GM12878 (cell line): ENCODE data around the gene GOSR1. TPM values are rescaled to one million over a fixed set of nuclear protein-coding genes. Genes with fewer than 3 reads are reported as not detected.
"Not testable (repeated sequence)": the region's sequence is repeated elsewhere in the genome, so short reads cannot be mapped to it uniquely, and the experiment has no call there.

Experiments
- ATAC-seq: fragments of 200-7000 bp; cut with Tn5 transposase; 3 replicates; pipeline ENCODE4 v1.9.1; 2020; ENCODE audit warnings: mild to moderate bottlenecking, moderate library complexity
- BruUV-seq: library from RNA; stranded (reverse); fragments of 400-500 nt; replicated peaks from 2 replicates; lab custom pipeline; 2021; lab: Mats Ljungman, UMichigan
- CTCF ChIA-PET: fragments of 300-600 bp; sonication (Branson Sonifier 250); formaldehyde crosslinking; extraction: SDS; loops from one replicate; lab custom pipeline; 2021; ENCODE audit warnings: inconsistent platforms; lab: Yijun Ruan, JAX
- POLR2A ChIA-PET: fragments of 350-600 bp; formaldehyde crosslinking; extraction: SDS; loops from one replicate; lab custom pipeline; 2021; ENCODE audit warnings: inconsistent platforms; lab: Charles Lee
- RAD21 ChIA-PET: fragments of 300-600 bp; sonication (Branson Sonifier 250); formaldehyde crosslinking; loops from one replicate; lab custom pipeline; 2023; ENCODE audit warnings: antibody characterized with exemption; ENCODE audit not compliant: unreplicated experiment; lab: Charles Lee
- SMC1A ChIA-PET: fragments of 300-600 bp; sonication (Branson Sonifier 250); formaldehyde crosslinking; loops from one replicate; lab custom pipeline; 2023; ENCODE audit not compliant: unreplicated experiment, uncharacterized antibody; lab: Charles Lee
- DNase-seq: peaks from one replicate; pipeline ENCODE4 v3.0.0-alpha.2; 2011; ENCODE audit warnings: low read depth, low spot score
- FAIRE-seq: peaks from 3 replicates; lab custom pipeline; 2011; peaks lifted over from hg19 to GRCh38; lab: Jason Lieb, UNC
- H2AFZ ChIP-seq: 2 replicates; pipeline ENCODE4 v1.6.0; 2011; ENCODE audit warnings: low read depth, low read length, control low read depth; ENCODE audit not compliant: control insufficient read depth
- H3K27ac ChIP-seq: 2 replicates; pipeline ENCODE4 v1.5.1; 2011; ENCODE audit warnings: control low read depth; ENCODE audit not compliant: control insufficient read depth, insufficient read depth
- H3K27me3 ChIP-seq, 2 experiments: replicated peaks in 1 of 2; 2 replicates each; pipeline versions ENCODE4 v1.6.0 to v1.6.1; 2011; ENCODE audit warnings: low read length in 1 of 2; ENCODE audit not compliant: control insufficient read depth in 2 of 2, insufficient read depth in 2 of 2
- H3K36me3 ChIP-seq, 2 experiments: 2 replicates each; pipeline ENCODE4 v1.5.1; 2011; ENCODE audit warnings: low read length in 1 of 2; ENCODE audit not compliant: control insufficient read depth in 2 of 2, insufficient read depth in 2 of 2
- H3K4me1 ChIP-seq: 2 replicates; pipeline ENCODE4 v1.6.1; 2011; ENCODE audit warnings: mild to moderate bottlenecking, low read length, moderate library complexity, mixed read lengths; ENCODE audit not compliant: control insufficient read depth, insufficient read depth
- H3K4me2 ChIP-seq: 2 replicates; pipeline ENCODE4 v1.6.0; 2011; ENCODE audit warnings: control low read depth; ENCODE audit not compliant: control insufficient read depth, insufficient read depth
- H3K4me3 ChIP-seq: fragments of 200-600 bp; sonication (generic); 2 replicates; pipeline ENCODE4 v1.5.1; 2016
- H3K79me2 ChIP-seq: 2 replicates; pipeline ENCODE4 v1.6.0; 2011; ENCODE audit warnings: low read length; ENCODE audit not compliant: control insufficient read depth, insufficient read depth
- H3K9ac ChIP-seq: 2 replicates; pipeline ENCODE4 v1.8.0; 2011; ENCODE audit warnings: low read length, control low read depth, mixed read lengths; ENCODE audit not compliant: control insufficient read depth, insufficient read depth
- H3K9me3 ChIP-seq: replicated peaks from 3 replicates; pipeline ENCODE4 v1.5.1; 2011; ENCODE audit warnings: mild to moderate bottlenecking, low read length; ENCODE audit not compliant: control insufficient read depth, insufficient read depth
- H4K20me1 ChIP-seq: 2 replicates; pipeline ENCODE4 v1.6.0; 2011; ENCODE audit not compliant: control insufficient read depth, insufficient read depth
- NR2C2 ChIP-seq: IDR thresholded peaks from 2 replicates; pipeline ENCODE4 v1.6.1; 2011; ENCODE audit warnings: borderline replicate concordance, low read depth; ENCODE audit not compliant: control insufficient read depth, insufficient read length
- PML ChIP-seq: IDR thresholded peaks from 2 replicates; pipeline ENCODE4 v1.6.1; 2012; ENCODE audit warnings: low read length, inconsistent platforms
- POLR2AphosphoS2 ChIP-seq: IDR thresholded peaks from 2 replicates; pipeline ENCODE4 v1.6.1; 2011; ENCODE audit warnings: low read depth, mild to moderate bottlenecking, low read length, improper control_type of control experiment, moderate library complexity
- RELA ChIP-seq: fragments of 450-650 bp; IDR thresholded peaks from 2 replicates; pipeline ENCODE4 v1.8.0; 2014; ENCODE audit warnings: borderline replicate concordance; ENCODE audit not compliant: partially characterized antibody
- STAT3 ChIP-seq: IDR thresholded peaks from 2 replicates; pipeline ENCODE4 v1.6.1; 2011; ENCODE audit warnings: low read depth, low read length, improper control_type of control experiment
- ZNF207 ChIP-seq: fragments of 450-650 bp; IDR thresholded peaks from 2 replicates; pipeline ENCODE4 v1.6.1; 2014; ENCODE audit warnings: antibody characterized with exemption, mild to moderate bottlenecking, borderline replicate concordance
- ZNF622 ChIP-seq: fragments of 450-650 bp; IDR thresholded peaks from 2 replicates; pipeline ENCODE4 v1.6.1; 2017; ENCODE audit warnings: mild to moderate bottlenecking, inconsistent platforms
- WGBS: methylation state at CpG from one replicate; pipeline ENCODE4 v1.1.6; 2016; ENCODE audit warnings: low lambda C conversion rate; ENCODE audit not compliant: insufficient replicate concordance, insufficient coverage; ENCODE audit errors: missing lambda C conversion rate; 5-methylcytosine and 5-hydroxymethylcytosine counted together
- in situ Hi-C: fragments of 300-500 bp; cut with MboI; formaldehyde crosslinking; loops from 9 replicates; pipeline ENCODE4 v1.14.3; 2018; ENCODE audit warnings: mixed read lengths
- intact Hi-C: fragments of 100-400 bp; cut with micrococcal nuclease; formaldehyde crosslinking; loops from one replicate; pipeline ENCODE4 v1.14.2; 2022; ENCODE audit not compliant: unreplicated experiment
- polyA plus RNA-seq, 11 experiments: library from polyadenylated mRNA; depleted of rRNA in 4 of 11; unstranded in 6 of 11; stranded (reverse) in 5 of 11; fragments of >200 nt; fragmentation: Nextera tagmentation in 4 of 11; fragmentation: Illumina TruSeq in 1 of 11; extraction: Ambion mirVana in 4 of 11; extraction: Trizol in 1 of 11; gene quantifications; 1 replicate in 1 of 11; 2 replicates in 10 of 11; pipeline versions ENCODE4 v1.2.1 to v1.2.3, GENCODE V29; 2011 to 2016; ENCODE audit warnings: inconsistent platforms in 2 of 11, missing spikeins in 2 of 11, low read depth in 1 of 11
- total RNA-seq, 4 experiments: library from RNA; depleted of rRNA in 3 of 4; stranded (reverse); fragments of >200 nt in 3 of 4; fragmentation: Illumina TruSeq in 1 of 4; extraction: Trizol in 1 of 4; gene quantifications; 2 replicates each; pipeline versions ENCODE4 v1.2.1 to v1.2.3, GENCODE V29; 2013 to 2021
- TF ChIP-seq, protein P1 (sequence below): IDR thresholded peaks from 2 replicates; pipeline ENCODE4 v1.6.1; 2012; ENCODE audit warnings: low read depth, low read length, improper control_type of control experiment
- TF ChIP-seq, protein P2 (sequence below): fragments of 450-650 bp; formaldehyde crosslinking; IDR thresholded peaks from 2 replicates; pipeline ENCODE4 v1.4.0; 2020; ENCODE audit warnings: mild to moderate bottlenecking, moderate library complexity

The GOSR1 gene
- total and polyA plus RNA-seq, 10 of the 15 experiments (the other 5 are each of a cell fraction or from before 2014, with no cell fraction given): 21.4 to 99.3 (median 42.9) TPM

DNA sequence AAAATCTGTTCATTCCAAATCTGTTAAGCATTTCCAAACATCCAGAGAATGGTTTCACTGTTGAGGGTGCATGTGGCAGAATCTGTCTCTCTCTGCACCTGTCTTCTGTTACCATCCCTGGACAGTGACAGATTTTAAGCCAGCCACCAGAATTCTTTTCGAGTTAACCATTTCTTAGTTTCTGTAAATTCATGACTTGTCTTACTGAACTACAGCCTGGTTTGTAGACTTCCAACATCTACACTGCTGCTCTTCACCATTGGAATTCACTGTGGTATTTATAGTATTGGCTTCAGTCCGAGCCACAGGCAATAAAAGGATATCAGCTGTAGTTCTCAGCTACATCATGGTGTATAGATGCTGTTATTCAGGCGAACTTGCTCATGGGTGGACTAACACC is 47.6 kb downstream of the GOSR1 start (continued):
- TF ChIP-seq, protein P1, sequence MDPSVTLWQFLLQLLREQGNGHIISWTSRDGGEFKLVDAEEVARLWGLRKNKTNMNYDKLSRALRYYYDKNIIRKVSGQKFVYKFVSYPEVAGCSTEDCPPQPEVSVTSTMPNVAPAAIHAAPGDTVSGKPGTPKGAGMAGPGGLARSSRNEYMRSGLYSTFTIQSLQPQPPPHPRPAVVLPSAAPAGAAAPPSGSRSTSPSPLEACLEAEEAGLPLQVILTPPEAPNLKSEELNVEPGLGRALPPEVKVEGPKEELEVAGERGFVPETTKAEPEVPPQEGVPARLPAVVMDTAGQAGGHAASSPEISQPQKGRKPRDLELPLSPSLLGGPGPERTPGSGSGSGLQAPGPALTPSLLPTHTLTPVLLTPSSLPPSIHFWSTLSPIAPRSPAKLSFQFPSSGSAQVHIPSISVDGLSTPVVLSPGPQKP: no peak
- TF ChIP-seq ZNF622 (no peak), NR2C2 (no peak)

DNA sequence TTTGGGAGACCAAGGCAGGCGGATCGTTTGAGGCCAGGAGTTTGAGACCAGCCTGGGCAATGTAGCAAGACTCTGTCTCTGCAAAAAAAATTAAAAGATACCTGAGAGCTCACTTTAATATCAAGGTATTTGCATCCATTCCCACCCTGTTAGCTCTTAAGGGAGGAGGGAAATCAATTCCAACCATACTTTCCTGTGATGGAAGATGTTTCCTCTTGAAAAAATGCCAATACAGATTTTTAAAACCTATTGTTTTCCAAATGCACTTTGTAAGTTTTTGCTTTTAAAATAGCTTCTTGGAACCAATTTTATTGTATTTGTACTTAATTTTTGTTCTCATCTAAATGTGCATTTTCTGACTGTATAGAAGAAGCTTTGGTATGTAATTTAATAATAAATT is 49.2 kb downstream of the GOSR1 start:
- in situ Hi-C loops (no loop called here), intact Hi-C loops (no loop called here)
- no peaks in the 10 kb centered on the region for H3K79me2 ChIP-seq
- H3K27ac ChIP-seq: no peak overlapping the region
- no peaks in the 10 kb centered on the region for H3K9me3 ChIP-seq
- ChIA-PET SMC1A (no interaction called here), RAD21 (interaction anchor here (0.9 kb wide), 1 partner anchor 247 kb away, joined by 3 read pairs; no protein-coding TSS in a partner anchor), CTCF (no interaction called here), POLR2A (no interaction called here)
- no TSS peak for BruUV-seq
- H3K4me2 ChIP-seq: no peak overlapping the region
- peaks cover 3% of the 10 kb centered on the region in 2 experiments; a peak in 2 of 4 replicates for H3K36me3 ChIP-seq
- H3K4me3 ChIP-seq: no peak overlapping the region
- H3K27me3 ChIP-seq: no peaks in the 10 kb centered on the region
- FAIRE-seq: no peak
- DNase-seq: no peak
- 100% methylated on average over 2 of the region's 2 CpGs for WGBS
- no peaks in the 10 kb centered on the region for H4K20me1 ChIP-seq
- TF ChIP-seq ZNF207 (no peak), POLR2AphosphoS2 (no peak), STAT3 (no peak), RELA (no peak), PML (no peak)
- TF ChIP-seq, protein P2, sequence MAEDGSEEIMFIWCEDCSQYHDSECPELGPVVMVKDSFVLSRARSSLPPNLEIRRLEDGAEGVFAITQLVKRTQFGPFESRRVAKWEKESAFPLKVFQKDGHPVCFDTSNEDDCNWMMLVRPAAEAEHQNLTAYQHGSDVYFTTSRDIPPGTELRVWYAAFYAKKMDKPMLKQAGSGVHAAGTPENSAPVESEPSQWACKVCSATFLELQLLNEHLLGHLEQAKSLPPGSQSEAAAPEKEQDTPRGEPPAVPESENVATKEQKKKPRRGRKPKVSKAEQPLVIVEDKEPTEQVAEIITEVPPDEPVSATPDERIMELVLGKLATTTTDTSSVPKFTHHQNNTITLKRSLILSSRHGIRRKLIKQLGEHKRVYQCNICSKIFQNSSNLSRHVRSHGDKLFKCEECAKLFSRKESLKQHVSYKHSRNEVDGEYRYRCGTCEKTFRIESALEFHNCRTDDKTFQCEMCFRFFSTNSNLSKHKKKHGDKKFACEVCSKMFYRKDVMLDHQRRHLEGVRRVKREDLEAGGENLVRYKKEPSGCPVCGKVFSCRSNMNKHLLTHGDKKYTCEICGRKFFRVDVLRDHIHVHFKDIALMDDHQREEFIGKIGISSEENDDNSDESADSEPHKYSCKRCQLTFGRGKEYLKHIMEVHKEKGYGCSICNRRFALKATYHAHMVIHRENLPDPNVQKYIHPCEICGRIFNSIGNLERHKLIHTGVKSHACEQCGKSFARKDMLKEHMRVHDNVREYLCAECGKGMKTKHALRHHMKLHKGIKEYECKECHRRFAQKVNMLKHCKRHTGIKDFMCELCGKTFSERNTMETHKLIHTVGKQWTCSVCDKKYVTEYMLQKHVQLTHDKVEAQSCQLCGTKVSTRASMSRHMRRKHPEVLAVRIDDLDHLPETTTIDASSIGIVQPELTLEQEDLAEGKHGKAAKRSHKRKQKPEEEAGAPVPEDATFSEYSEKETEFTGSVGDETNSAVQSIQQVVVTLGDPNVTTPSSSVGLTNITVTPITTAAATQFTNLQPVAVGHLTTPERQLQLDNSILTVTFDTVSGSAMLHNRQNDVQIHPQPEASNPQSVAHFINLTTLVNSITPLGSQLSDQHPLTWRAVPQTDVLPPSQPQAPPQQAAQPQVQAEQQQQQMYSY (CRISPR knock-in tag): no peak
- H3K4me1 ChIP-seq: no peaks in the 10 kb centered on the region
- no peak overlapping the region for H3K9ac ChIP-seq
- no peak for ATAC-seq
- H2AFZ ChIP-seq: no peak overlapping the region

DNA sequence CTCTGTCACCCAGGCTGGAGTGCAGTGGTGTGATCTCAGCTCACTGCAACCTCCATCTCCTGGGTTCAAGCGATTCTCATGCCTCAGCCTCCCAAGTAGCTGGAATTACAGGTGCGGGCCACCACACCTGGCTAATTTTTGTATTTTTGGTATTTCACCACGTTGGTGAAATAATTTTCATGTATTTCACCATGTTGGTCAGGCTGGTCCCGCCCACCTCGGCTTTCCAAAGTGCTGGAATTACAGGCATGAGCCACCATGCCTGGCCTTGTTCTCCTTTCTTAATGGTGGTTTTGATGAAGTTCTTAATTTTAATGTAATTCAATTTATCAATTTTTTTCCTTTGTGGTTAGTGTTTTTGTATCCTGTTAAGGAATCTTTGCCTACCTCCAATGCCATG is 51.5 kb downstream of the GOSR1 start:
- H3K4me3 ChIP-seq, FAIRE-seq, H3K4me1 ChIP-seq, H3K27me3 ChIP-seq, BruUV-seq, H3K4me2 ChIP-seq, POLR2A ChIA-PET, DNase-seq, H3K27ac ChIP-seq, RAD21 ChIA-PET, H3K36me3 ChIP-seq, in situ Hi-C loops, ATAC-seq, intact Hi-C loops, H3K9ac ChIP-seq, H3K79me2 ChIP-seq, H4K20me1 ChIP-seq, H3K9me3 ChIP-seq, H2AFZ ChIP-seq: not testable (repeated sequence)
- ChIA-PET SMC1A (interaction anchor here (0.7 kb wide), 1 partner anchor 14 kb away, joined by 3 read pairs; no protein-coding TSS in a partner anchor), CTCF (interaction anchor here (1.0 to 1.4 kb wide), 2 partner anchors 9 to 192 kb away, joined by 3 read pairs; no protein-coding TSS in a partner anchor)
- WGBS: 81% methylated on average over 5 of the region's 5 CpGs
